Erythroblast (primary cell): ENCODE results near the gene VIM.

Experiments
- GATA1 ChIP-seq: IDR thresholded peaks from 2 replicates; pipeline ENCODE4 v1.6.1; 2011; ENCODE audit warnings: low read depth, mild to moderate bottlenecking, control low read depth, low read length, moderate library complexity
- POLR2A ChIP-seq: IDR thresholded peaks from 2 replicates; pipeline ENCODE4 v1.6.1; 2011; ENCODE audit warnings: mild to moderate bottlenecking, low read length

DNA sequence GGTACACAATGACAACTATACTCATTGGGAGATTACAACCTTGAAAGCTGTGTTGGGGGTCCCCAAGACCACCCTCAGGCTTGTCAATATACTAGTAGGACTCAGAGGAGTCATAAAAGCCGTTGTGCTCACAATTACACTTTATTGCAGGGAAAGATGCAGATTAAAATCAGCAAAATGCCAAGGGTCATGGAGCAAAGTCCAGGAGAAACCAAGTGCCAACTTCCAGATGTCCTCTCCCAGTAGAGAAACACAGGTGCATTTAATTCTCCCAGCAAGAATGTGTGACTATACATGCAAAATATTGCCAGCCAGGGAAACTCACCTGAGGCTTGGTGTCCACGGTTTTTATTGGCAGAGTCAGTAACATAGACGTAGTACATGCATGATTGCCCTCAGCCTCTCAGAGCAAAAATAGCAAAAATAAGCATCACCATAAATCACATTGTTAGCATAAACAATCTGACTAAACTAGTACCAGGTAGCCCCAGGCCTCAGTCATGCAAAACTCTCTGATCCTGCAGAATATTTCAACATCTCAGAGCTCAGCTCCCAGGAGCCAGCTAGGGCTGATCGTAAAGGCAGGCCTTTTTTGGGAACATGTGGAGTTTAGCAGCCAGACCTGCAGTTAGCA lies 50.7 kb downstream of the VIM start:
- no peak for TF ChIP-seq POLR2A
- TF ChIP-seq GATA1 = no peak
